ENCODE data around the gene WFDC1. TPM values are rescaled to one million over a fixed set of nuclear protein-coding genes. Genes with fewer than 3 reads are reported as not detected.

Gene WFDC1
- total and polyA plus RNA-seq, 2 experiments from 2014 or later, result 0.76 to 0.95 TPM

DNA sequence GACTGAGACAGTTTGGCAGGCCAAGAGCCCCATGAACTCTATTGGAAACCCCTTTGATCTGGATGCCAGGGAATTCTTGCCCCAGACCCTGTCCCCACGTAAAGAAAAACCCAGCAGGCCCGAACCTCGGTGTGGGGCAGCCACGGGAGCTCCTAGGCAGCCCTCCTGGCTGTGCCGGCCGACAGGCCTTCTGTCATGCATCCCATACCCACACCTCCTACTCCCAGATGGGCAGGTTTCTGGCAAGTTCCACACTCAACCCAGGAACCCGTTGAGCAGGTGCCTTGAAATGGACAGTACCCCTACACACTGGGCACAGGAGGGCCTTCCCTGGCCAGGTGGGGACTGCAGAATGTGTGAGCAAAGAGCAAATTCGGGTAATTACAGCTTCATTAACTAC lies 50.1 kb downstream of the WFDC1 start:
- H3K79me2 ChIP-seq (replicated peaks; ENCODE audit: insufficient read depth), result no peaks in the 10 kb centered on the region
- H3K9me2 ChIP-seq (ENCODE audit: insufficient read depth), result no peaks in the 10 kb centered on the region
- no peaks in the 10 kb centered on the region for H3F3A ChIP-seq (replicated peaks; ENCODE audit: low read depth)
- DNase-seq (ENCODE audit: low spot score) (no peak), ATAC-seq (no peak)
- Mint-ChIP-seq H3K4me3 (no peak overlapping the region), H3K36me3 (ENCODE audit: low read depth) (no peaks in the 10 kb centered on the region), H3K9me3 (no peaks in the 10 kb centered on the region), H3K27me3 (ENCODE audit: insufficient read depth, low read depth, poor library complexity) (peaks cover 3% of the 10 kb centered on the region), H3K4me1 (no peaks in the 10 kb centered on the region; the same call in 2 of the 3 replicates), H3K27ac (no peak overlapping the region)
- H3K4me3 ChIP-seq, result no peak overlapping the region
- H3K4me2 ChIP-seq, result no peak overlapping the region
- no peaks in the 10 kb centered on the region for H4K20me1 ChIP-seq (replicated peaks; ENCODE audit: insufficient read depth)
- H3K27ac ChIP-seq (ENCODE audit: low read depth), result no peak overlapping the region
- no peaks in the 10 kb centered on the region for H3K4me1 ChIP-seq (ENCODE audit: insufficient read depth)
- H2AFZ ChIP-seq, result no peak overlapping the region
- H3K36me3 ChIP-seq (ENCODE audit: insufficient read depth), result no peaks in the 10 kb centered on the region
- TF ChIP-seq EZH2phosphoT487 (IDR thresholded peaks at IDR 0.05; ENCODE audit: unreplicated experiment) (no peak), ZNF331 (CRISPR knock-in tag; IDR thresholded peaks at IDR 0.05; ENCODE audit: low read depth) (no peak), JUNB (IDR thresholded peaks at IDR 0.05; ENCODE audit: unreplicated experiment) (no peak), CREB1 (CRISPR knock-in tag; IDR thresholded peaks at IDR 0.05; ENCODE audit: low read depth) (no peak), ZNF114 (CRISPR knock-in tag; IDR thresholded peaks at IDR 0.05) (no peak), POLR2AphosphoS5 (IDR thresholded peaks at IDR 0.05; ENCODE audit: low read depth) (no peak), ETS1 (IDR thresholded peaks at IDR 0.05) (no peak), NANOG (IDR thresholded peaks at IDR 0.05; ENCODE audit: borderline replicate concordance) (no peak), STAT1 (IDR thresholded peaks at IDR 0.05; ENCODE audit: unreplicated experiment) (no peak), EZH2 (IDR thresholded peaks at IDR 0.05; ENCODE audit: low read depth, unreplicated experiment) (no peak)
- TF ChIP-seq, protein P1, sequence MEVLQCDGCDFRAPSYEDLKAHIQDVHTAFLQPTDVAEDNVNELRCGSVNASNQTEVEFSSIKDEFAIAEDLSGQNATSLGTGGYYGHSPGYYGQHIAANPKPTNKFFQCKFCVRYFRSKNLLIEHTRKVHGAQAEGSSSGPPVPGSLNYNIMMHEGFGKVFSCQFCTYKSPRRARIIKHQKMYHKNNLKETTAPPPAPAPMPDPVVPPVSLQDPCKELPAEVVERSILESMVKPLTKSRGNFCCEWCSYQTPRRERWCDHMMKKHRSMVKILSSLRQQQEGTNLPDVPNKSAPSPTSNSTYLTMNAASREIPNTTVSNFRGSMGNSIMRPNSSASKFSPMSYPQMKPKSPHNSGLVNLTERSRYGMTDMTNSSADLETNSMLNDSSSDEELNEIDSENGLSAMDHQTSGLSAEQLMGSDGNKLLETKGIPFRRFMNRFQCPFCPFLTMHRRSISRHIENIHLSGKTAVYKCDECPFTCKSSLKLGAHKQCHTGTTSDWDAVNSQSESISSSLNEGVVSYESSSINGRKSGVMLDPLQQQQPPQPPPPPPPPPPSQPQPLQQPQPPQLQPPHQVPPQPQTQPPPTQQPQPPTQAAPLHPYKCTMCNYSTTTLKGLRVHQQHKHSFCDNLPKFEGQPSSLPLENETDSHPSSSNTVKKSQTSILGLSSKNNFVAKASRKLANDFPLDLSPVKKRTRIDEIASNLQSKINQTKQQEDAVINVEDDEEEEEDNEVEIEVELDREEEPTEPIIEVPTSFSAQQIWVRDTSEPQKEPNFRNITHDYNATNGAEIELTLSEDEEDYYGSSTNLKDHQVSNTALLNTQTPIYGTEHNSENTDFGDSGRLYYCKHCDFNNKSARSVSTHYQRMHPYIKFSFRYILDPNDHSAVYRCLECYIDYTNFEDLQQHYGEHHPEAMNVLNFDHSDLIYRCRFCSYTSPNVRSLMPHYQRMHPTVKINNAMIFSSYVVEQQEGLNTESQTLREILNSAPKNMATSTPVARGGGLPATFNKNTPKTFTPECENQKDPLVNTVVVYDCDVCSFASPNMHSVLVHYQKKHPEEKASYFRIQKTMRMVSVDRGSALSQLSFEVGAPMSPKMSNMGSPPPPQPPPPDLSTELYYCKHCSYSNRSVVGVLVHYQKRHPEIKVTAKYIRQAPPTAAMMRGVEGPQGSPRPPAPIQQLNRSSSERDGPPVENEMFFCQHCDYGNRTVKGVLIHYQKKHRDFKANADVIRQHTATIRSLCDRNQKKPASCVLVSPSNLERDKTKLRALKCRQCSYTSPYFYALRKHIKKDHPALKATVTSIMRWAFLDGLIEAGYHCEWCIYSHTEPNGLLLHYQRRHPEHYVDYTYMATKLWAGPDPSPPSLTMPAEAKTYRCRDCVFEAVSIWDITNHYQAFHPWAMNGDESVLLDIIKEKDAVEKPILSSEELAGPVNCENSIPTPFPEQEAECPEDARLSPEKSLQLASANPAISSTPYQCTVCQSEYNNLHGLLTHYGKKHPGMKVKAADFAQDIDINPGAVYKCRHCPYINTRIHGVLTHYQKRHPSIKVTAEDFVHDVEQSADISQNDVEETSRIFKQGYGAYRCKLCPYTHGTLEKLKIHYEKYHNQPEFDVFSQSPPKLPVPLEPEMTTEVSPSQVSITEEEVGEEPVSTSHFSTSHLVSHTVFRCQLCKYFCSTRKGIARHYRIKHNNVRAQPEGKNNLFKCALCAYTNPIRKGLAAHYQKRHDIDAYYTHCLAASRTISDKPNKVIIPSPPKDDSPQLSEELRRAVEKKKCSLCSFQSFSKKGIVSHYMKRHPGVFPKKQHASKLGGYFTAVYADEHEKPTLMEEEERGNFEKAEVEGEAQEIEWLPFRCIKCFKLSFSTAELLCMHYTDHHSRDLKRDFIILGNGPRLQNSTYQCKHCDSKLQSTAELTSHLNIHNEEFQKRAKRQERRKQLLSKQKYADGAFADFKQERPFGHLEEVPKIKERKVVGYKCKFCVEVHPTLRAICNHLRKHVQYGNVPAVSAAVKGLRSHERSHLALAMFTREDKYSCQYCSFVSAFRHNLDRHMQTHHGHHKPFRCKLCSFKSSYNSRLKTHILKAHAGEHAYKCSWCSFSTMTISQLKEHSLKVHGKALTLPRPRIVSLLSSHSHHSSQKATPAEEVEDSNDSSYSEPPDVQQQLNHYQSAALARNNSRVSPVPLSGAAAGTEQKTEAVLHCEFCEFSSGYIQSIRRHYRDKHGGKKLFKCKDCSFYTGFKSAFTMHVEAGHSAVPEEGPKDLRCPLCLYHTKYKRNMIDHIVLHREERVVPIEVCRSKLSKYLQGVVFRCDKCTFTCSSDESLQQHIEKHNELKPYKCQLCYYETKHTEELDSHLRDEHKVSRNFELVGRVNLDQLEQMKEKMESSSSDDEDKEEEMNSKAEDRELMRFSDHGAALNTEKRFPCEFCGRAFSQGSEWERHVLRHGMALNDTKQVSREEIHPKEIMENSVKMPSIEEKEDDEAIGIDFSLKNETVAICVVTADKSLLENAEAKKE (CRISPR knock-in tag; IDR thresholded peaks at IDR 0.05), result no peak
- TF ChIP-seq, protein P2, sequence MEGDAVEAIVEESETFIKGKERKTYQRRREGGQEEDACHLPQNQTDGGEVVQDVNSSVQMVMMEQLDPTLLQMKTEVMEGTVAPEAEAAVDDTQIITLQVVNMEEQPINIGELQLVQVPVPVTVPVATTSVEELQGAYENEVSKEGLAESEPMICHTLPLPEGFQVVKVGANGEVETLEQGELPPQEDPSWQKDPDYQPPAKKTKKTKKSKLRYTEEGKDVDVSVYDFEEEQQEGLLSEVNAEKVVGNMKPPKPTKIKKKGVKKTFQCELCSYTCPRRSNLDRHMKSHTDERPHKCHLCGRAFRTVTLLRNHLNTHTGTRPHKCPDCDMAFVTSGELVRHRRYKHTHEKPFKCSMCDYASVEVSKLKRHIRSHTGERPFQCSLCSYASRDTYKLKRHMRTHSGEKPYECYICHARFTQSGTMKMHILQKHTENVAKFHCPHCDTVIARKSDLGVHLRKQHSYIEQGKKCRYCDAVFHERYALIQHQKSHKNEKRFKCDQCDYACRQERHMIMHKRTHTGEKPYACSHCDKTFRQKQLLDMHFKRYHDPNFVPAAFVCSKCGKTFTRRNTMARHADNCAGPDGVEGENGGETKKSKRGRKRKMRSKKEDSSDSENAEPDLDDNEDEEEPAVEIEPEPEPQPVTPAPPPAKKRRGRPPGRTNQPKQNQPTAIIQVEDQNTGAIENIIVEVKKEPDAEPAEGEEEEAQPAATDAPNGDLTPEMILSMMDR (conservative IDR thresholded peaks at IDR 0.05; ENCODE audit: low read depth in 2 of 2), result no peak
- H3K27me3 ChIP-seq (ENCODE audit: insufficient read depth), result no peaks in the 10 kb centered on the region
